ENCODE measurements around the gene POLE. TPM values are rescaled to one million over a fixed set of nuclear protein-coding genes. Genes with fewer than 3 reads are reported as not detected.

POLE gene
- total RNA-seq, 2 experiments from 2014 or later = 115 to 121 TPM

- peaks cover 31% of the 10 kb centered on the region for H3K27me3 Mint-ChIP-seq
- no peak overlapping the region for H3K27ac Mint-ChIP-seq
- ChIA-PET CTCF (interaction anchor here (1.4 to 2.2 kb wide), 3 partner anchors 8 to 464 kb away, joined by 4 to 10 read pairs (median 4); partner anchors contain the start of gene LRCOL1), POLR2A (interaction anchor here (0.8 kb wide), 1 partner anchor 248 kb away, joined by 3 read pairs; no protein-coding TSS in a partner anchor)
- DNase-seq (no peak), ATAC-seq (no peak)
- H3K4me1 Mint-ChIP-seq (ENCODE audit: low read depth) = peaks cover 7% of the 10 kb centered on the region
- intact Hi-C loops (cut with micrococcal nuclease) = no loop called here
- no peak overlapping the region for H3K4me3 Mint-ChIP-seq
- H3K9me3 Mint-ChIP-seq = peaks cover 8% of the 10 kb centered on the region
- no peak for TF ChIP-seq CTCF (IDR thresholded peaks at IDR 0.05)
- H3K36me3 Mint-ChIP-seq (ENCODE audit: low read depth) = peaks cover 8% of the 10 kb centered on the region
Observed at GRCh38 chr12:132617822-132618682, 69.1 kb downstream of the POLE start.

GRCh38 chr12:132617135-132617701, 69.9 kb downstream of the POLE start:
- H3K4me3 Mint-ChIP-seq = no peak overlapping the region
- intact Hi-C loops (cut with micrococcal nuclease) = no loop called here
- H3K4me1 Mint-ChIP-seq (ENCODE audit: low read depth) = peaks cover 7% of the 10 kb centered on the region
- peaks cover 8% of the 10 kb centered on the region for H3K36me3 Mint-ChIP-seq (ENCODE audit: low read depth)
- ChIA-PET POLR2A (interaction anchor here (0.8 kb wide), 1 partner anchor 247 kb away, joined by 3 read pairs; no protein-coding TSS in a partner anchor), CTCF (interaction anchor here (1.4 to 2.2 kb wide), 3 partner anchors 7 to 463 kb away, joined by 4 to 10 read pairs (median 4); partner anchors contain the start of gene LRCOL1)
- no peak overlapping the region for H3K27ac Mint-ChIP-seq
- DNase-seq = no peak
- peaks cover 33% of the 10 kb centered on the region for H3K27me3 Mint-ChIP-seq
- ATAC-seq = no peak
- TF ChIP-seq CTCF (IDR thresholded peaks at IDR 0.05) = no peak
- peaks cover 8% of the 10 kb centered on the region for H3K9me3 Mint-ChIP-seq

- no peak overlapping the region for H3K4me3 Mint-ChIP-seq
- ATAC-seq (no peak), DNase-seq (no peak)
- H3K9me3 Mint-ChIP-seq = peaks cover 18% of the 10 kb centered on the region
- intact Hi-C loops (cut with micrococcal nuclease) = no loop called here
- no peak overlapping the region for H3K27ac Mint-ChIP-seq
- H3K4me1 Mint-ChIP-seq (ENCODE audit: low read depth) = peaks cover 7% of the 10 kb centered on the region
- POLR2A ChIA-PET = no interaction called here
- H3K36me3 Mint-ChIP-seq (ENCODE audit: low read depth) = peaks cover 13% of the 10 kb centered on the region
- CTCF ChIA-PET = interaction anchor here (1.0 to 3.9 kb wide), 18 partner anchors 9 to 331 kb away, joined by 3 to 23 read pairs (median 4); no protein-coding TSS in a partner anchor
- no peak for TF ChIP-seq CTCF (IDR thresholded peaks at IDR 0.05)
- H3K27me3 Mint-ChIP-seq = peaks cover 39% of the 10 kb centered on the region
Observed at GRCh38 chr12:132615579-132616038, 71.5 kb downstream of the POLE start.

- Mint-ChIP-seq H3K27ac (no peak overlapping the region), H3K27me3 (peaks cover 45% of the 10 kb centered on the region), H3K4me3 (no peak overlapping the region), H3K4me1 (ENCODE audit: low read depth) (peaks cover 7% of the 10 kb centered on the region), H3K36me3 (ENCODE audit: low read depth) (peaks cover 13% of the 10 kb centered on the region), H3K9me3 (peaks cover 18% of the 10 kb centered on the region)
- peak; percentile 95 for TF ChIP-seq CTCF (IDR thresholded peaks at IDR 0.05)
- ATAC-seq (peak; percentile 93), DNase-seq (peak; percentile 86)
- POLR2A ChIA-PET = no interaction called here
- CTCF ChIA-PET = interaction anchor here (0.6 to 3.9 kb wide), 29 partner anchors 9 to 461 kb away, joined by 3 to 23 read pairs (median 4); no protein-coding TSS in a partner anchor
- intact Hi-C loops (cut with micrococcal nuclease) = no loop called here
Observed at GRCh38 chr12:132614861-132615578, 72.1 kb downstream of the POLE start.

Measured in activated CD8-positive, alpha-beta T cell treated with anti-CD3 and anti-CD28 coated beads for 36 hours (primary cell).